ENCODE results near the gene SPI1.

SPI1 gene

GRCh38 chr11:47408598-47409439 lies 30.5 kb upstream of the SPI1 start:
- TF ChIP-seq POLR2AphosphoS5 (IDR thresholded peaks at IDR 0.05; ENCODE audit: low read depth, low read length) (no peak), REST (IDR thresholded peaks at IDR 0.05; ENCODE audit: insufficient read depth in 1 of 2, low read depth in 2 of 2, low read length in 2 of 2) (no peak), SIN3A (IDR thresholded peaks at IDR 0.05; ENCODE audit: borderline replicate concordance, insufficient read depth, low read length) (no peak), FOXP2 (optimal IDR thresholded peaks at IDR 0.05; ENCODE audit: borderline replicate concordance, extremely low read depth, extremely low read length, insufficient read depth) (no peak), TAF1 (IDR thresholded peaks at IDR 0.05; ENCODE audit: borderline replicate concordance, insufficient read depth, low read length) (no peak)

- TF ChIP-seq TAF1 (IDR thresholded peaks at IDR 0.05; ENCODE audit: borderline replicate concordance, insufficient read depth, low read length) = peak; percentile 70; the same call in 1 of the 2 replicates
- no peak for TF ChIP-seq FOXP2 (optimal IDR thresholded peaks at IDR 0.05; ENCODE audit: borderline replicate concordance, extremely low read depth, extremely low read length, insufficient read depth)
- TF ChIP-seq SIN3A (IDR thresholded peaks at IDR 0.05; ENCODE audit: borderline replicate concordance, insufficient read depth, low read length) = no peak
- peak; percentile 62; the same call in 1 of the 2 replicates for TF ChIP-seq POLR2AphosphoS5 (IDR thresholded peaks at IDR 0.05; ENCODE audit: low read depth, low read length)
- TF ChIP-seq REST (IDR thresholded peaks at IDR 0.05; ENCODE audit: insufficient read depth in 1 of 2, low read depth in 2 of 2, low read length in 2 of 2) = peak in 1 of 2 experiments; percentile 62; a peak in 1 of 4 replicates
These were observed 29.6 kb upstream of the SPI1 start, which contains the start of gene SLC39A13 for GRCh38 chr11:47407746-47408590. TSS of gene SLC39A13 (plus strand) at chr11:47408590. CDS start at chr11:47410095, 1,505 bp downstream.

- no peak for TF ChIP-seq POLR2AphosphoS5 (IDR thresholded peaks at IDR 0.05; ENCODE audit: low read depth, low read length)
- TF ChIP-seq FOXP2 (optimal IDR thresholded peaks at IDR 0.05; ENCODE audit: borderline replicate concordance, extremely low read depth, extremely low read length, insufficient read depth) = no peak
- TF ChIP-seq REST (IDR thresholded peaks at IDR 0.05; ENCODE audit: insufficient read depth in 1 of 2, low read depth in 2 of 2, low read length in 2 of 2) = no peak
- TF ChIP-seq TAF1 (IDR thresholded peaks at IDR 0.05; ENCODE audit: borderline replicate concordance, insufficient read depth, low read length) = no peak
- no peak for TF ChIP-seq SIN3A (IDR thresholded peaks at IDR 0.05; ENCODE audit: borderline replicate concordance, insufficient read depth, low read length)
These were observed 28.8 kb upstream of the SPI1 start for GRCh38 chr11:47406896-47407745.

GRCh38 chr11:47403571-47403970 lies 25.2 kb upstream of the SPI1 start:
- no peak for TF ChIP-seq FOXP2 (optimal IDR thresholded peaks at IDR 0.05; ENCODE audit: borderline replicate concordance, extremely low read depth, extremely low read length, insufficient read depth)
- no peak for TF ChIP-seq REST (IDR thresholded peaks at IDR 0.05; ENCODE audit: insufficient read depth in 1 of 2, low read depth in 2 of 2, low read length in 2 of 2)
- no peak for TF ChIP-seq SIN3A (IDR thresholded peaks at IDR 0.05; ENCODE audit: borderline replicate concordance, insufficient read depth, low read length)
- TF ChIP-seq TAF1 (IDR thresholded peaks at IDR 0.05; ENCODE audit: borderline replicate concordance, insufficient read depth, low read length) = no peak
- TF ChIP-seq POLR2AphosphoS5 (IDR thresholded peaks at IDR 0.05; ENCODE audit: low read depth, low read length) = no peak
